RWPE2 (cell line): ENCODE data around the gene APOA4.

Experiments
- ATAC-seq: fragments of 200-7000 bp; cut with Tn5 transposase; 3 replicates; pipeline ENCODE4 v1.9.1; 2021; ENCODE audit warnings: low read depth
- DNase-seq: peaks from one replicate; pipeline ENCODE4 v3.0.0-alpha.2; 2020; ENCODE audit warnings: low spot score
- H3K27ac ChIP-seq: fragments of 450-650 bp; 2 replicates; pipeline ENCODE4 v1.5.1; 2017; ENCODE audit warnings: mild to moderate bottlenecking; ENCODE audit not compliant: poor library complexity, severe bottlenecking
- H3K27me3 ChIP-seq: fragments of 250-450 bp; sonication (Bioruptor Pico); 2 replicates; pipeline ENCODE4 v1.5.1; 2021; ENCODE audit warnings: mild to moderate bottlenecking, moderate library complexity; ENCODE audit not compliant: insufficient read depth, poor library complexity, severe bottlenecking
- H3K36me3 ChIP-seq: fragments of 250-450 bp; sonication (Bioruptor Pico); 2 replicates; pipeline ENCODE4 v1.5.1; 2020; ENCODE audit warnings: low read depth, mild to moderate bottlenecking, moderate library complexity
- H3K4me1 ChIP-seq: fragments of 250-450 bp; sonication (Bioruptor Pico); 2 replicates; pipeline ENCODE4 v1.5.1; 2021; ENCODE audit warnings: mild to moderate bottlenecking, moderate library complexity; ENCODE audit not compliant: insufficient read depth, poor library complexity, severe bottlenecking
- H3K4me3 ChIP-seq: fragments of 250-450 bp; sonication (Bioruptor Pico); 2 replicates; pipeline ENCODE4 v1.5.1; 2021; ENCODE audit warnings: mild to moderate bottlenecking, moderate library complexity; ENCODE audit not compliant: severe bottlenecking
- H3K9me3 ChIP-seq: fragments of 250-450 bp; sonication (Bioruptor Pico); 2 replicates; pipeline ENCODE4 v1.5.1; 2021; ENCODE audit warnings: mild to moderate bottlenecking, moderate library complexity; ENCODE audit not compliant: severe bottlenecking
- TF ChIP-seq, protein P1 (sequence below): fragments of 450-650 bp; IDR thresholded peaks from one replicate; pipeline ENCODE4 v1.5.1; 2017; ENCODE audit warnings: mild to moderate bottlenecking, moderate library complexity; ENCODE audit not compliant: poor library complexity, severe bottlenecking

Gene APOA4

DNA sequence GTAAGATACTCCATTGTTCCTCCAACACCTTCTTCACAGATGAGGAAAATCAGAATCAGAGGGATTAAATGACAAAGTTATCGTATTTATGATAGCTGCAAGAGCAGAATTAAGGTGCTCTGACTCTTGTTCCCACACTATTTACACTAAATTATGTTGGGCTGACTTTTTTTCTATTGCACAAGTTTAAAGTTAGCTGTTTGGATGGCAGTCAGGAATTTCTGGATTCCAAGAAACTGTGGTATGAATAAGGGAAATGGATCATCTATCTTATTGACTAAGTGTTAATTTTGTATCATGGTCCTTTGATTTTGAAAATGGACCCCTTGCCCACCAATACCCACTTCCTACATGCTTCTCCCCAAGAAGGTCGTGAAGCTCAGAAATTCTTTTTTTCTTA lies 34.2 kb upstream of the APOA4 start:
- Histone ChIP-seq H3K27me3 (no peaks in the 10 kb centered on the region), H3K4me3 (no peak overlapping the region), H3K4me1 (peaks cover 28% of the 10 kb centered on the region), H3K9me3 (no peaks in the 10 kb centered on the region), H3K36me3 (peaks cover 20% of the 10 kb centered on the region), H3K27ac (no peak overlapping the region)
- DNase-seq (no peak), ATAC-seq (no peak)
- TF ChIP-seq, protein P1, sequence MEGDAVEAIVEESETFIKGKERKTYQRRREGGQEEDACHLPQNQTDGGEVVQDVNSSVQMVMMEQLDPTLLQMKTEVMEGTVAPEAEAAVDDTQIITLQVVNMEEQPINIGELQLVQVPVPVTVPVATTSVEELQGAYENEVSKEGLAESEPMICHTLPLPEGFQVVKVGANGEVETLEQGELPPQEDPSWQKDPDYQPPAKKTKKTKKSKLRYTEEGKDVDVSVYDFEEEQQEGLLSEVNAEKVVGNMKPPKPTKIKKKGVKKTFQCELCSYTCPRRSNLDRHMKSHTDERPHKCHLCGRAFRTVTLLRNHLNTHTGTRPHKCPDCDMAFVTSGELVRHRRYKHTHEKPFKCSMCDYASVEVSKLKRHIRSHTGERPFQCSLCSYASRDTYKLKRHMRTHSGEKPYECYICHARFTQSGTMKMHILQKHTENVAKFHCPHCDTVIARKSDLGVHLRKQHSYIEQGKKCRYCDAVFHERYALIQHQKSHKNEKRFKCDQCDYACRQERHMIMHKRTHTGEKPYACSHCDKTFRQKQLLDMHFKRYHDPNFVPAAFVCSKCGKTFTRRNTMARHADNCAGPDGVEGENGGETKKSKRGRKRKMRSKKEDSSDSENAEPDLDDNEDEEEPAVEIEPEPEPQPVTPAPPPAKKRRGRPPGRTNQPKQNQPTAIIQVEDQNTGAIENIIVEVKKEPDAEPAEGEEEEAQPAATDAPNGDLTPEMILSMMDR, result no peak

DNA sequence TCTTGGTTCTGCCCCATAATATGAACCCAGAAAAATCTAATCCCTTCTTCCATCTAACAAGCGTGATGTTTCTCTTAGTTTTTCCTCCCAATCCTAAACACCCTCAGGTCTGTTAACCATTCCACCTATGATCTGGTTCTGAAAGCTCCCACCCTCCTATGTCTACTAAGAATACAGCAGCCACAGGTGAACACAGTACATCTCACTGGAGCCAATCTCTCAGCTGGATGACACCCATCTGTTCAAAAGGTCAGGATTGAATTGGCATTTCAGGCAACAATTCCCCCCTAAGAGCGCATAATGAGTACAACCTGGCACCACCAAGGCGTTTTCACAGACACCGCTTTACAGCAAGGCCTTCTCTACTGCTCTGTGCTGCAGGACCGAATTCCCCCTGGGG lies 33.3 kb upstream of the APOA4 start:
- no peak overlapping the region for H3K27ac ChIP-seq
- no peak overlapping the region for H3K4me3 ChIP-seq
- DNase-seq (no peak), ATAC-seq (no peak)
- peaks cover 16% of the 10 kb centered on the region for H3K36me3 ChIP-seq
- H3K9me3 ChIP-seq, result no peaks in the 10 kb centered on the region
- peaks cover 26% of the 10 kb centered on the region for H3K4me1 ChIP-seq
- no peaks in the 10 kb centered on the region for H3K27me3 ChIP-seq
- TF ChIP-seq, protein P1, result no peak

DNA sequence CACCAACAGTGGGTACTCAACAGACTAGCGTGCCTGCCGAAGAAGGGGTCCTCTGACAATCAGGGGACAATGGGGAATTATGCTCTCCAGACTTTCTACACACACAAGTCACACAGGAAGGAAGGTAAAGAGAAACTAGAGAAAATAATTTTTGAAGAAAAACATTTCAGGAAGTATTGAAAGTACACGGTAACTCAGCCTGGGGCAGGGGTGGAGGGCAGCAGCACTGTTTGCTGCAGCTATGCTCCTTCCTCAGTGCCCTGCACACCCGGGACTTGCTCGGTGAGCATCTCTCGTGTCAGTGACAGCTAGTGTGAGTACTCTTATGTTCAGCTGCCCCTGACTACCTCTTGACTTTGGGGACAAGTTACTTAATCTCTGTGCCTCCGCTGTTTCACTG lies 32.3 kb upstream of the APOA4 start:
- no peak overlapping the region for H3K27ac ChIP-seq
- ATAC-seq (no peak), DNase-seq (no peak)
- H3K9me3 ChIP-seq, result no peaks in the 10 kb centered on the region
- no peaks in the 10 kb centered on the region for H3K27me3 ChIP-seq
- TF ChIP-seq, protein P1, result no peak
- H3K36me3 ChIP-seq, result peaks cover 8% of the 10 kb centered on the region; the same call in 1 of the 2 replicates
- H3K4me1 ChIP-seq, result peaks cover 23% of the 10 kb centered on the region
- H3K4me3 ChIP-seq, result no peak overlapping the region

DNA sequence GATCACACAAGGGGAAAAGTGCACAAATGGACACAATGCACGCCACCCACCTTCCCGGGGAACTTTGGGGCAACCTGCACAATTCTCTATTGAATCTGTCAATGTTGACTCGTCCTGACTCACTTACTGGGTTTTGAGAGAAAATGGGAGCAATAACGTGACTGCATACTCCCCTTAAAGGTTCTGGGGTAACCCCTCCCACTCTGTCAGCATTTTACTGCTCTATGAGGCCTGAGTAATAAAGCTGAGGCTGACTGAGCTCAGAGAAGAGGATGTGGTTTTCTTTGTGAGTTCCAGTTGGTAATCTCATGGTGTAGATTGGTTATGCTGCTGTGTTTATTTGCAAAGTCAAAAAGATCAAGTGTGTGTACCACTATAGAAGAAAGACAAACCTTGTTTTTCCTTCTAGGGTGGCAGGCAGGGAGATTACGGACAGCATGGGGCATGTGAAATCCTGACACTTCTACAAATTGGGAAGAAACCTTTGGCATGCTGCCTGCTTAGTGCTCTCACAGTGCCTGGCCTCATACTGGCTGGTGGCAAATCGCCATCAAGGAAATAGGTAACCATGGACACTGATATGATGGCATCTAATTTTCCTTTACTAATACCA lies 30.5 kb upstream of the APOA4 start:
- no peak for DNase-seq
- no peaks in the 10 kb centered on the region for H3K27me3 ChIP-seq
- no peak overlapping the region for H3K4me3 ChIP-seq
- TF ChIP-seq, protein P1, result no peak
- ATAC-seq, result peak; percentile 95
- peaks cover 7% of the 10 kb centered on the region; the same call in 1 of the 2 replicates for H3K36me3 ChIP-seq
- H3K27ac ChIP-seq, result peak overlapping the region; percentile 76
- H3K4me1 ChIP-seq, result peaks cover 23% of the 10 kb centered on the region
- H3K9me3 ChIP-seq, result no peaks in the 10 kb centered on the region

DNA sequence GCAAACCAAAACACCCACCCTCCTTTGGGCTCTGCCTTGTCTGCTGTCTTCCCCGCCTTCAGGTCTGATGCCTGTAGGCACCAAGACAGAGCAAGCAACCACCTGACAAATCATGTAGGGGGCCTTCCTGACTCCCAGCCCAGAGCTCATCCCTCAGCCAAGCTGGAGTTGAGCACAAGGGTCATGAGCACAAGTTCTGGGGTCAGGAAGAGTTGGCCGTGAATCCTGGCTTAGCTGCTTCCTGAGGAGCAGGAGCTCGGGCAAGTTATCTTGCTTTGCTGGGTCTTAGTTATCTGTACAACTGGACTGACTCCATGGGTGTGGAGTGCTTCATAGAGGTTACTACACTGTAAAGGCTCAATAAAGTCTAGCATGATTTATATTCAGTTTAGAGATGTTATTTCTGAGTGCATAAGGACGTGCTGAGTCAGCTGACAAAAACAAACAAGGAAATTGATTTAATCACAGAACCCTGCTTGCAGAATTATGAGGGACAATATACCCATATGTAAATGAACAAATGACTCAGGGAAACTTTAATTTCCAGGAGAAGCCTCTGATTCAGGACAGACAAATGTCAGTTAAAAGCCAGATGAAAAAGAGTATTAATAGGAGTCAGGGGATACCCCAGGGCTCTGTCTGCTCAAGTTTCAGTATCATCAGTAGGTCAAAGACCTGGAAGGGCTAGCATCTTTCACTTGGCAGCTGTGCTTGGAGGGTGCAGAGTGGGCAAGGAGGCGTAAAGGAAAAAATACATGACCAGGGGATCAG lies 29.3 kb upstream of the APOA4 start:
- Histone ChIP-seq H3K36me3 (peaks cover 14% of the 10 kb centered on the region), H3K27ac (peak overlapping the region; percentile 76)

More for the DNA sequence above, 29.3 kb upstream of the APOA4 start:
- H3K9me3 ChIP-seq, result no peaks in the 10 kb centered on the region
- TF ChIP-seq, protein P1, result no peak
- H3K27me3 ChIP-seq, result no peaks in the 10 kb centered on the region
- no peak overlapping the region for H3K4me3 ChIP-seq
- peak; percentile 43 for ATAC-seq
- DNase-seq, result no peak
- H3K4me1 ChIP-seq, result peaks cover 23% of the 10 kb centered on the region
